IgD-negative memory B cell (primary cell): ENCODE results near the gene VDAC1. TPM values are rescaled to one million over a fixed set of nuclear protein-coding genes. Genes with fewer than 3 reads are reported as not detected.

Experiments
- H3K27ac Mint-ChIP-seq, 3 donors: one replicate each; pipeline ENCODE4 v1.8.0; 2020 to 2022; ENCODE audit warnings: mild to moderate bottlenecking in 3 of 3, mixed read lengths in 3 of 3, moderate library complexity in 1 of 3
- H3K27me3 Mint-ChIP-seq: one replicate; pipeline ENCODE4 v1.8.0; 2021; ENCODE audit warnings: mixed read lengths
- H3K36me3 Mint-ChIP-seq: one replicate; pipeline ENCODE4 v1.8.0; 2020; ENCODE audit warnings: mild to moderate bottlenecking, mixed read lengths
- H3K4me1 Mint-ChIP-seq, 3 donors: one replicate each; pipeline ENCODE4 v1.8.0; 2020 to 2022; ENCODE audit warnings: mixed read lengths in 3 of 3, mild to moderate bottlenecking in 1 of 3
- H3K4me3 Mint-ChIP-seq, 4 donors: one replicate each; pipeline ENCODE4 v1.8.0; 2020 to 2022; ENCODE audit warnings: mild to moderate bottlenecking in 4 of 4, mixed read lengths in 4 of 4, moderate library complexity in 3 of 4
- H3K9me3 Mint-ChIP-seq, 3 donors: one replicate each; pipeline ENCODE4 v1.8.0; 2020 to 2021; ENCODE audit warnings: mixed read lengths in 3 of 3, mild to moderate bottlenecking in 1 of 3
- polyA plus RNA-seq: library from polyadenylated mRNA; unstranded; fragments of 300-500 nt; fragmentation: Illumina TruSeq; gene quantifications from one replicate; pipeline ENCODE4 v1.2.3, GENCODE V29; 2021

The VDAC1 gene
- polyA plus RNA-seq, 1 donor from 2014 or later: 90.0 TPM

DNA sequence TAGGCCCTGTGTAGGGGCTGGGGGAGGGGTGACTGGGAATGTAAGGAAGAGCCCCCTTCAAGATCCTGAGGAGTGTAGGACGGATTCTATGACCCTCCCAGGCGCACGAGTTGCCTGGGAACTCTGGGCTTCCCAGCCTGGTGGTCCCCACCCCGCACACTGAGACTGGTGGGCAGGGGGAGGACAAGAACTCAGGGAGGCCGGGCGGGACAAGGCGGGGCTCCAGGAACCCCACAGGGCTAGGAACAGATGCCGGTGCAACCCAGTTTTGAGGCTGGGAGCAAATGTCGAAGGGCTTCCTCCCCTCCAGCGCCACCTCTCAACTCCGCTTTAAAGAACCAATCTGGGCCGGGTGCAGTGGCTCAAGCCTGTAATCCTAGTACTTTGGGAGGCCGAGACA is 1.3 kb upstream of the VDAC1 start:
- H3K27me3 Mint-ChIP-seq: no peaks in the 10 kb centered on the region
- peak overlapping the region; percentile 76 to 97 (median 91) for H3K27ac Mint-ChIP-seq
- peaks cover 23 to 31% (median 24%) of the 10 kb centered on the region in 3 donors for H3K4me1 Mint-ChIP-seq
- peak overlapping the region; percentile 83 to 95 (median 94) for H3K4me3 Mint-ChIP-seq
- no peaks in the 10 kb centered on the region for H3K36me3 Mint-ChIP-seq
- H3K9me3 Mint-ChIP-seq: no peaks in the 10 kb centered on the region

DNA sequence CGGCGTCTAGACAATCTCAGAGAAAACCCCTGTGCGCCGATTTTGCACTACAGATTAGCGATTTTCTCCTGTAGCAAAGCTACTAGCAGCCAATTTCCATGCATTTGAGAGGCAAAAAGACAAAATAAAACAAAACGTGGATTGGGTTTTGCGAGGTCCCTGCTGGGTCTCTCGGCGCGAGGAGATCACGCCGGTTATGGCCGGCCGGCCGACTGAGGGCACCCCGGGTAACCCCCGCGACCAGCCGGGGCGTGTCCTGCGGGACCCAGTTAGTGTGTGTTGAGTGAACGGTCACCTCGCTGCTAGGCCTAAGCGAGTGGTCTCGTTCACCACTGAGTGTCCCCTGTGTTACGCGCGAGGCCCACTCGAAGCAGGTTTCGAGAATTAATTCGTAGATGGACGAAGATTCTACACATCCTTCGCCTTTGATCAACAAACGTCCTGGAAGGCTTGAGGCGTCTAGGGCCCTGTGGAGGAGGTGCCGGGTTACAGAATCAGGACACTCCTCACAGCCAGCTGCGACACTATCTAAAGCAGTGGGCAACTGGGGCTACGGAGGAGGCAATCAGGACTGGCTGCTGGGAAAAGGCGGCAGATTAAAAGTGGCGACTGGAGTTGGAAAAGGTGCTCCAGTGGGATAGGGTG is 764 bp upstream of the VDAC1 start:
- H3K27me3 Mint-ChIP-seq: no peaks in the 10 kb centered on the region
- H3K9me3 Mint-ChIP-seq: no peaks in the 10 kb centered on the region
- H3K27ac Mint-ChIP-seq: peak overlapping the region; percentile 71 to 97 (median 91)
- H3K4me3 Mint-ChIP-seq: peak overlapping the region; percentile 83 to 95 (median 94)
- H3K4me1 Mint-ChIP-seq: peaks cover 27 to 31% (median 27%) of the 10 kb centered on the region in 3 donors
- no peaks in the 10 kb centered on the region for H3K36me3 Mint-ChIP-seq

DNA sequence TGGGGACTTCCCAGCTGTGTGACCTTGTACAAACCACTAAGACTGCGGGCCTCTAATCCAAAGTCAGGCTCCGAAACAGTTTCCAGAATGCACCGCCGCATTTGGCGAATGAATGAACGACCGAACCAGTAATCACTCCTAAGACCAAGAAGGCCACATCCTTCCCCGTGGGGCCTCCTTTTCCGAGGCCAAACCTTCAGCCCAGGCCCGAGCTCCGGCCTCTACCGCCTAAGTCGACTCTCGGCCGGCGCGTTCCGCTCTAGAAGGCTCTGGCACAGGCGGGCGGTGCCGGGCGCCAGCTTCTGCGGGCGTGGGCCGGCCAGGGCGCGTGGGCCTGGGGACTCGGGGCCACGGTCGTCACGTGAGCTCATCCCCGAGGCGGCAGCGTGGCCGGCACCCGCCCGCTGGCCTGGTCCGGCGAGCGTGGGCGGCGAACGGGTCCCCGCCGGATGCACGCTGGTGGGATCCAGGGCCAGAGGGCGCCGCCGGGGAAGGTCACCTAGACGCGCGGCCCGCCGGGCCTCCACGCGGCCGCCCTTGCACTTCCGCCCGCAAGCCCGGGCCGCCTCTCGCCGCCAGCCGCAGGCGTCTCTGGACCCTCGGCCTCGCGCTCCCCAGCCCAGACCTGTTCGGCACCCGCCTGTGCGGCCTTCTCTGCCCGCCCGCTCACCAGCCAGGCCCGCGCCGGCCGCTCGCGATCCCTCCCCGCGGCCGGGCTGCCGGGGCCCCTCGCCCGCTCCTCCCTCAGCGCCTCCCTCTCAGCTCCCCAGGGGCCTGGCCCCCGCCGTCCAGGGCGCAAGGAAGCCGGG is 754 bp downstream of the VDAC1 start:
- Mint-ChIP-seq H3K4me1 (peaks cover 33 to 36% (median 35%) of the 10 kb centered on the region in 3 donors), H3K27ac (peak overlapping the region; percentile 91 to 97 (median 91)), H3K4me3 (peak overlapping the region; percentile 87 to 96 (median 96)), H3K9me3 (no peaks in the 10 kb centered on the region), H3K27me3 (no peaks in the 10 kb centered on the region), H3K36me3 (no peaks in the 10 kb centered on the region)

DNA sequence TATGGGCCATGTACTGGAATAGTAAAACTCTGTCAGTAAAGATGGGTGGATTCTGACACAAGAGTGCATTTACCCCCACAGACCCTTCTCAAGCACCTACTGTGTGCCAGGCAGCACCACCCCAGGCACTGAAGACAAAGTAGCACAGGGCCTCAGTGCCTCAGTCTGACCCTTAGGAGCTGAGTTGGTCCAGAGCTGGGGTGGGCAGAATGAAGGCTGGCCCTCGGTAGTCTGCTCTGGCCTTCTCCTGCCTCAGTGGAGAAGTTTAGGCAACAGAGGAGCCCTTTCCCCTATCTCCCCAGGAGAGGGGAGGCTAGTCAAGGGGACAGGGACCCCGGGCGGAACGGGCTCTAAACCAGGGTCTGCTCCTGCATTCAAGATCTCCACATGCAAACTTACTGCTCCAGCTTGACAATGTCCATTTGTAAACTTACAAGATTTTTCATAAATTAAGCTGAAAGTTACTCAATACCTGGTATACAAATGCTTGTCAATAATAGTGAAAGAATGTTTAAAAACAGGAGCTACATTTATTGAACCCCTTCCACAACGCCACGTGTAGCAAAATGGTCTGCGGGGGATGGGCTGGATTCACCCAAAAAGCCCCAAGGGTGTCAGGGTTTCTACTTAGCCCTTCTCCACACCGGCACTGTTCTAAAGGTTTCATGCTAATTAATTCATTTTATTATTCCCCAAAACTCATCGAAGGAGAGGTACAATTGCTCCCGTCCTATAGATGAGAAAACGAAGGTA is 1.5 kb downstream of the VDAC1 start:
- Mint-ChIP-seq H3K27ac (peak overlapping the region; percentile 91 to 97 (median 91)), H3K27me3 (no peaks in the 10 kb centered on the region), H3K9me3 (no peaks in the 10 kb centered on the region), H3K4me3 (peak overlapping the region; percentile 87 to 96 (median 96)), H3K4me1 (peaks cover 33 to 38% (median 36%) of the 10 kb centered on the region in 3 donors), H3K36me3 (no peaks in the 10 kb centered on the region)

DNA sequence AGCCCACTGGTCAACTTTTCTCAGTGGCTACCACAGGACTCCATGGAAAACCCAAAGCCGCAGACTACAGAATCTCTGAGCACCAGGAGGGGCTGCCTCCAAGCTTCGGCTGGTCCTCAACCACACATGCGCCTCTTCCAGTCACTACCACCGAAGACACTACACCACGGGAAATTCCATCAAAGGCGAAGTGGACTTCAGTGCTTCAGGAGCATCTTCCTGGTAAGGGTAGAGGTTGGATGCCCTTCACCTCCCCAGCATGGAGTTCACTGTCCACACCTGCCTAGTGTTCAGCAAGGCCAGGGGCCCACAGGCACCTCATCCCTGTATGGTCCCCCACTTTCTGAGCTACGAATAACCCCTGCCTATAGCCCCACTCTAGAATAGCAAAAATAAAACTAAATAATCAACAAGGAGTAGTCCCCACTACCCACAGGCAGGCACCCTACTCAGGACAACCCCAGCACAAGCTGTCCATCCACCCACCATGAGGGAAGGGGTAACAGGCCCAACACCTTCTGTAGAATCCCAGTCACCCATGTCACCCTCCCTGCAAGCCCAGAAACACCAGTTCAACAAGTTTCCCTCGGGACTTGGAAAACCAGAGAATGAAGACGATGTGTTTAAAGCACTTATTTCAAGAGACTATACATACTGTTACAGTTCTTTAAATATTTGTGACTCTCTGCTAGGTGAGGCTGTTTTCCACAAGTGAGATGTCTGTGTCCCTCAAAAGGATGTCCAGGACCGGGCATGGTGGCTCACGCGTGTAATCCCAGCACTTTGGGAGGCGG is 2.6 kb downstream of the VDAC1 start:
- peak overlapping the region in 3 of 4 donors; percentile 78 to 95 (median 79) for H3K4me3 Mint-ChIP-seq
- peaks cover 36 to 42% (median 37%) of the 10 kb centered on the region in 3 donors for H3K4me1 Mint-ChIP-seq
- H3K27me3 Mint-ChIP-seq: no peaks in the 10 kb centered on the region
- H3K27ac Mint-ChIP-seq: peak overlapping the region in 2 of 3 donors; percentile 37 to 97
- H3K36me3 Mint-ChIP-seq: no peaks in the 10 kb centered on the region
- H3K9me3 Mint-ChIP-seq: no peaks in the 10 kb centered on the region

DNA sequence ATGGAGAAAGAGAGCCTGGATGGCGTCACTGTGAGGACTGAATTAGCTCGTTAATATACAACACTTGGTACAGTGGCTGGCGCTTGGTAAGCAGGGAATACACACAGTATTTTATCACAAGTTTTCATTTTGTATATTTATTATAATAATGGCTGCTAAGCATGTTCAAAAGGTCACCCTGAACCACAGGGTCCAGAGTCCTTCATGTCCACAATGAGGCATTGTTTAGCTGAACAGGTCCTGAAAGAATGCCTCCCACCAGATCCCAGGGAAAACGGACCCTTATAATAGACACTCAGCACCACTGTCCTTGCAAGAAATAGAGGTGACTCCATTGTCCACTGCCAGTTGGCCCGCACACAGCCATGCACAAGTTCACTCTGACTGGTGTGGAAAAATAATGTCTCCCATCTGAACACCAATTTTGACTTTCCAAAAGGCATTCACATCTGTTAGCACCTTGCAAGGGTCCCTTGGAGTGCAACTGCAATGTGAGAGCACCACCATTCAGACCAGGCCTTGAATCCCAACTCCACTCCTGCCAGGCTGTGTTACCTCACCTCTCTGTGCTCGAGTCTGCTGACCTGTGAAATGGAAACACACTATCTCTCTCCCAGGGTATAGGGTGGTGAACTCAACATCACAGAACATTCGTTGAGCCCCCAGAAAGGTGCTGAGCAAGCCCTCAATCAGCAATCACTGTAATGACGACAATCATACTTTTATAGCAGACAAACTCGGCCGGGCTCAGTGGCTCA is 3.9 kb downstream of the VDAC1 start:
- peak overlapping the region in 3 of 4 donors; percentile 4 to 65 (median 57) for H3K4me3 Mint-ChIP-seq
- H3K27ac Mint-ChIP-seq: peak overlapping the region in 1 of 3 donors; percentile 5
- no peaks in the 10 kb centered on the region for H3K27me3 Mint-ChIP-seq
- no peaks in the 10 kb centered on the region for H3K36me3 Mint-ChIP-seq
- H3K9me3 Mint-ChIP-seq: no peaks in the 10 kb centered on the region
- peaks cover 42 to 49% (median 45%) of the 10 kb centered on the region in 3 donors for H3K4me1 Mint-ChIP-seq

DNA sequence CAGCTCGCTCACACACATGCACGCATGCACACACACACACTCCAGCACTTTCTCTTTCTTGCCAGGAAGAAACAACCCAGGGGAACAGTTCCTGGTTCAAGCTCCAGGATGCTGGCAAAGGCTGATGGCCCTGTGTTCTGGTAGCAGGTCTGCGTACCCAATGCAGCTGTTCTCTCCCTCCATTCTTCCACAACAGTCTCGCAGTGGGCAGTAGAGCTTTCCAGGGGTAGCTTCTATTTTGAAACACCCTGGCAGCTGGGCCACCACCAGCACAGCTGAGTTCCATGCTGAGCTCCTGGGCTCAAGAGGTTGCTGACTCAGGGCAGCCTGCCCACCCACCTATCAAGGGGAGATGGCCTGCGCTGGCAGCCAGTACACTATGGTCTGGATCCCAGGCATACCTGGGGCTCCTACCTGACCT is 4.7 kb downstream of the VDAC1 start:
- Mint-ChIP-seq H3K36me3 (no peaks in the 10 kb centered on the region), H3K4me1 (peaks cover 41 to 52% (median 47%) of the 10 kb centered on the region in 3 donors), H3K27me3 (no peaks in the 10 kb centered on the region), H3K4me3 (peak overlapping the region in 2 of 4 donors; percentile 5 to 65), H3K9me3 (no peaks in the 10 kb centered on the region), H3K27ac (no peak overlapping the region)

DNA sequence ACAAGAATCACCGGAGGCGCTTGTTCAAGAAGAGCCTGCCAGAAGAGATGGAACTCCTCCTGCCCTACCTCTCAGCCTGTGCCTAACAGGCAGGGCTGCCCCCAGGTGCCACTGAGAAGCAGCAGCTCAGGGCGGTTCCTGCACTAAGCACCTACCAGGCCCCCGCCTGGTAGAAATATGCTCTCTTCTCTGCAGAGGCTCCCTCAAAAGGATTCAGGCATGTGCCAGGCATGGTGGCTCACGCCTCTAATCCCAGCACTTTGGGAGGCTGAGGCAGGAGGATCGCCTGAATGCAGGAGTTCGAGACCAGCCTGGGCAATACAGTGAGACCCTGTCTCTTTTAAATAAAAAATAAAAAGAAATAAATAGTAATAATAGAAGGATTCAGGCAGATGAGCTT is 6.0 kb downstream of the VDAC1 start:
- Mint-ChIP-seq H3K4me3 (peak overlapping the region in 1 of 4 donors; percentile 5), H3K4me1 (peaks cover 51 to 62% (median 54%) of the 10 kb centered on the region in 3 donors), H3K27ac (no peak overlapping the region)

DNA sequence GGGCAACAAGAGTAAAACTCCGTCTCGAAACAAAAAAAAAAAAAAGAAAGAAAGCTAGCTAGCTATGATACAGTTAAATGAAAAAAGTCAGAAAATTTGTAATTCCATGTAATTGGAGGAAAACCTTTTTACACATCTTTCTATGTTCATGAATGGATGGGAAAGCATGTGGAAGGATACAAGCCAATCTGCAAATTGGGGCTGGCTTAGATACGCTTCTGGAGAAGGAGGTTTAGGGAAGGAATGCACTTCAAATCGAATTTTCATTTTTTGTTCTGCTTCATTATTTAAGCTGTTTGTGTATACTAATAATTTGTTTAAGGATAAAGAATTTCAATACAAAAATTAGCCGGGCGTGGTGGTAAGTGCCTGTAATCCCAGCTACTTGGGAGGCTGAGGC is 6.7 kb downstream of the VDAC1 start:
- H3K36me3 Mint-ChIP-seq: no peaks in the 10 kb centered on the region
- H3K27me3 Mint-ChIP-seq: no peaks in the 10 kb centered on the region
- H3K4me3 Mint-ChIP-seq: no peak overlapping the region
- H3K4me1 Mint-ChIP-seq: peaks cover 48 to 61% (median 50%) of the 10 kb centered on the region in 3 donors
- no peaks in the 10 kb centered on the region for H3K9me3 Mint-ChIP-seq
- no peak overlapping the region for H3K27ac Mint-ChIP-seq

More for the DNA sequence above, 6.0 kb downstream of the VDAC1 start:
- Mint-ChIP-seq H3K36me3 (no peaks in the 10 kb centered on the region), H3K27me3 (no peaks in the 10 kb centered on the region), H3K9me3 (no peaks in the 10 kb centered on the region)

DNA sequence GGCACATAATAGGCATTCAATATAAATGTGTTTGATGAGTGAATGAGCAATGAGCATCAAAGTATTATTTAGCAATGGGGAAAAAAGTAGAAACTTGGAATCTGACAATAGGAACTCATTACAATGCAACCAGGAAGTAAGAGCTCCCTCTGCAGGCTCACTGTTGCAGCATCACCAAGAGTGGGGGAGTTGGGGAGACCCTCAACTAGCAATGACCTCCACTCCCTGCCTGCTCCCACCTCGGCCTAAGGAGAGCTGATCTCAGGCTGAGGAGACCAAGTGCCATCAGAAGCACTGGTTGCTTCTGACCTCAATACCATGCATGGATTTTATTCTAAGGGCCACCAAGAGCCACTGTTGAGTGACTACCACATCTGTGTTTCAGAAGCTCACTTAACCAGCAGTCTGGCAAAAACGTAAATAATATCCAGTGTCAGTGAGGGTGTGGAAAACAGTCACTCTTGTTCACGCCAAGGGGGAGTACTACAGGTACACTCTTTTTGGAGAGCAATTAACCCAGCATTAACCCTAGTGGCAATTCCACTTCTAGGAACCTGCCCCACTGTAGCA is 8.0 kb downstream of the VDAC1 start:
- no peaks in the 10 kb centered on the region for H3K9me3 Mint-ChIP-seq
- no peaks in the 10 kb centered on the region for H3K27me3 Mint-ChIP-seq
- H3K36me3 Mint-ChIP-seq: no peaks in the 10 kb centered on the region
- peak overlapping the region in 1 of 3 donors; percentile 2 for H3K27ac Mint-ChIP-seq
- H3K4me3 Mint-ChIP-seq: peak overlapping the region in 2 of 4 donors; percentile 9 to 22
- H3K4me1 Mint-ChIP-seq: peaks cover 42 to 55% (median 44%) of the 10 kb centered on the region in 3 donors

DNA sequence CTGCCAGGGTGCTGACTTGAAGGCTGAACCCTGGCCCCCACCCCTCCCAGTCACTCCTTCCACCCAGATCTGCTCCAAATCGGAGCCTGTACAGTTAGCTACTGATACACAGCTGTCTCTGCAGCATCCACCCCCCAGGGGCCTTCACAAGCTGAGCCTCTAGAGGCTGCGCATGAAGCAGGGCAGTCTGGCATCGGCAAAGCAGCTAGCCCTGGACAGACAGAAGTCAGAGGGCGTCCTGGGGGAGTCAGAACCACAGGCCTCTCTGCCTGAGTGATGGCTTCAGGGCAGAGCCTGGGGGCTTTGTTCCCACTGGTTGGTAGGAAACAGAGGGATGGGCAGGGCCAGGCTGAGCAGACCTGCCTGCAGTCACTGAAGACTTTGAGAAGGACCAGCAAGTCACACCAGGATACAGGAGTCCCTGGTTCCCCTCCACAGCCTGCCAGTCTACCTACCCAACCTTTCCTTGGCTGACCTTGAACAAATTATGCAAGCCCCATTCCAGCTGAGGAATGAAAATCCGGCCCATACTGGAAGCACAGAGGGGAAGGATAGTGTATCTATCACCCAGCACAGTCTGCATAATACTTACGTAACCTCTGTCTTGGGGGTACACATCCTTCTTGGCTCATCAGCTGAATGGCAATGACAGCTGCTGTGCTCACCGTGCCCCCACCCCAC is 8.8 kb downstream of the VDAC1 start:
- no peak overlapping the region for H3K4me3 Mint-ChIP-seq
- H3K36me3 Mint-ChIP-seq: no peaks in the 10 kb centered on the region
- H3K9me3 Mint-ChIP-seq: no peaks in the 10 kb centered on the region
- no peak overlapping the region for H3K27ac Mint-ChIP-seq
- peaks cover 41 to 52% (median 41%) of the 10 kb centered on the region in 3 donors for H3K4me1 Mint-ChIP-seq
- H3K27me3 Mint-ChIP-seq: no peaks in the 10 kb centered on the region

DNA sequence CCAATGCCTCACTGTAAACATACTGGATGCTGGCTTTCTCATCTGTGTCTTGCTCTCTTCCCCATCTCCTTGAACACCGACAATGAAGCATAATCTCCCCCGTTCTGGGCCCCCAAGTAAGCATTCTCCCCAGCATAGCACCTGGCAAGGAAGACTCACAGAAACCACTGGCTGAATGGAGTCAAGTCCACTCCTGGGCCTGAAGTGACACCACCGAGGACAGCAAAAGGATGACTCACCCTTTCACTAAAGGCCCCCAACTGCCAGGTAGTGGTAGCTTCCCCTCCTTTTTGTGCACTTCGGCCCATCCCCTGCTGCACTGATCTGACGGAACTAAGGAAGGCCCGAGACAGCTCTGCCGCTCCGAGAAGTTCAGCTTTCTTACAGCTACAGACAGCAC is 9.4 kb downstream of the VDAC1 start:
- Mint-ChIP-seq H3K4me1 (peaks cover 40 to 49% (median 41%) of the 10 kb centered on the region in 3 donors), H3K36me3 (no peaks in the 10 kb centered on the region), H3K27me3 (no peaks in the 10 kb centered on the region), H3K9me3 (no peaks in the 10 kb centered on the region), H3K27ac (peak overlapping the region in 2 of 3 donors; percentile 50 to 93), H3K4me3 (peak overlapping the region in 1 of 4 donors; percentile 56)

DNA sequence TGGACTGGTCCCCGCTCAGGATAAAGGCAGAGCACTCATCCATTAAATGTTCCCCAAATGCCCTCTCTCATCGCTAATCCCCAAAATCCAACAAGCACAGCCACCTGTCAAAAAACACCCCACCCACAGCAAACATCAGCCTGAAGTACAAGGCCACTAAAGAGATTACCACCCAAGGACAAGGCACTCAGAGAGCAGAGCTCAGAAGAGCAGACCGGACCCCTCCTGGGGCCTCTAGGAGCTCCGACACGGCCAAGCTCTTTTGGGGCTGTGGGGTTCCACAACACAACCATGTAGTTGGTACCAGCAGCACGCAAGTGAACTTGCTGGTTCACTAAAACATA is 9.8 kb downstream of the VDAC1 start:
- H3K4me1 Mint-ChIP-seq: peaks cover 38 to 46% (median 41%) of the 10 kb centered on the region in 3 donors
- no peaks in the 10 kb centered on the region for H3K9me3 Mint-ChIP-seq
- peak overlapping the region in 1 of 4 donors; percentile 56 for H3K4me3 Mint-ChIP-seq
- no peaks in the 10 kb centered on the region for H3K36me3 Mint-ChIP-seq
- peak overlapping the region in 2 of 3 donors; percentile 50 to 93 for H3K27ac Mint-ChIP-seq
- no peaks in the 10 kb centered on the region for H3K27me3 Mint-ChIP-seq
